ENCODE data around the gene VOPP1.

Gene VOPP1

DNA sequence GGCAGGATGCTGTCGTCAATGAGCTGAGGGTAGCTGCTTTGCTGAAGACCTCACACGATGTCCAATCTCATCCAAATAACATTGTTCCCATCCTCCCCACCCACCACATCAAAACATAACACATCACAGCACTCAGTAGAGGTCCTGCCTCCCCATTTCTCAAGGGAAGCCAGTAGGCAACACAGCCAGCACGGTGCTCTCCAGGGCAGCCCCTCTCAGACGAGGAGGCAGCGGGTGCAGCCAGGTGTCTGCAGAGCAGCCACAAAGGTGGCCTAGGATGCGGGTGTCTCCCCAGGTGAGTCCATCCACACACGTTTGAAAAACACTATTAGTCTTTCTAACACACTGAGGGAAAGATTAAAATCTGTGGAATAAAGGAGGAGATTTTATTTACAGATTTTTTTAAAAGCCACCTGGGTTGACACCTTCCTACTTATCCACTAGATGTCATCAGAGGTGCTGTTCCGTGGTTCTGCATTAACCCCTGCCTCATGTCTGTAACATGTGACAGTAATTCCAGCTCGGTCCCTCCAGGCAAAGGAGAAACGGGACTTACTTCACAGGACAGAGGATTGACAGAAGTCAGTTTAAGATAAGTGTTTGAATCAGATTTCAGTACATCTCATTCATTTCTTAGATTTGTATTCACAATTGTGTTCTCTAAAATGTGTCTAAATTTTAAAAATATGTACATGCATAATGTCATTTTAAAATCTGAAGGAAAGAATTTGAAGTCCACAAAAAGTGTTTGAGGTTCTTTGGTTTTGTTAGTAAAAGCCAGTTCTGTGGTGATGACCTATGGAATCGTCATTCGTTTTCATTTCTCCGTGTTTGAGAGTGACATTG is 139.1 kb downstream of the VOPP1 start:
- POLR2A ChIA-PET, result no interaction called here
- DNase-seq (ENCODE audit: low read depth, low spot score), result no peak
- TF ChIP-seq, protein P1, sequence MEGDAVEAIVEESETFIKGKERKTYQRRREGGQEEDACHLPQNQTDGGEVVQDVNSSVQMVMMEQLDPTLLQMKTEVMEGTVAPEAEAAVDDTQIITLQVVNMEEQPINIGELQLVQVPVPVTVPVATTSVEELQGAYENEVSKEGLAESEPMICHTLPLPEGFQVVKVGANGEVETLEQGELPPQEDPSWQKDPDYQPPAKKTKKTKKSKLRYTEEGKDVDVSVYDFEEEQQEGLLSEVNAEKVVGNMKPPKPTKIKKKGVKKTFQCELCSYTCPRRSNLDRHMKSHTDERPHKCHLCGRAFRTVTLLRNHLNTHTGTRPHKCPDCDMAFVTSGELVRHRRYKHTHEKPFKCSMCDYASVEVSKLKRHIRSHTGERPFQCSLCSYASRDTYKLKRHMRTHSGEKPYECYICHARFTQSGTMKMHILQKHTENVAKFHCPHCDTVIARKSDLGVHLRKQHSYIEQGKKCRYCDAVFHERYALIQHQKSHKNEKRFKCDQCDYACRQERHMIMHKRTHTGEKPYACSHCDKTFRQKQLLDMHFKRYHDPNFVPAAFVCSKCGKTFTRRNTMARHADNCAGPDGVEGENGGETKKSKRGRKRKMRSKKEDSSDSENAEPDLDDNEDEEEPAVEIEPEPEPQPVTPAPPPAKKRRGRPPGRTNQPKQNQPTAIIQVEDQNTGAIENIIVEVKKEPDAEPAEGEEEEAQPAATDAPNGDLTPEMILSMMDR (IDR thresholded peaks at IDR 0.05; ENCODE audit: insufficient read depth, low read length, missing control alignments), result peak; percentile 39
- CTCF ChIA-PET, result interaction anchor here (0.6 to 2.4 kb wide), 16 partner anchors 9 to 166 kb away, joined by 3 to 12 read pairs (median 4); no protein-coding TSS in a partner anchor
- no peak overlapping the region for H3K4me3 ChIP-seq (ENCODE audit: low read depth, low read length)

GRCh38 chr7:55432506-55432905 is 139.8 kb downstream of the VOPP1 start:
- H3K4me3 ChIP-seq (ENCODE audit: low read depth, low read length), result no peak overlapping the region
- POLR2A ChIA-PET, result no interaction called here
- CTCF ChIA-PET, result interaction anchor here (0.6 to 2.4 kb wide), 15 partner anchors 9 to 167 kb away, joined by 3 to 11 read pairs (median 4); partner anchors contain the start of gene VOPP1
- DNase-seq (ENCODE audit: low read depth, low spot score), result no peak
- TF ChIP-seq, protein P1 (IDR thresholded peaks at IDR 0.05; ENCODE audit: insufficient read depth, low read length, missing control alignments), result no peak

- H3K4me3 ChIP-seq (ENCODE audit: low read depth, low read length), result no peak overlapping the region
- DNase-seq (ENCODE audit: low read depth, low spot score), result no peak
- TF ChIP-seq, protein P1 (IDR thresholded peaks at IDR 0.05; ENCODE audit: insufficient read depth, low read length, missing control alignments), result no peak
- POLR2A ChIA-PET, result no interaction called here
- CTCF ChIA-PET, result interaction anchor here (0.6 to 2.4 kb wide), 12 partner anchors 10 to 168 kb away, joined by 3 to 11 read pairs (median 4); partner anchors contain the start of gene VOPP1
Measured at GRCh38 chr7:55431898-55432297, 140.4 kb downstream of the VOPP1 start.

DNA sequence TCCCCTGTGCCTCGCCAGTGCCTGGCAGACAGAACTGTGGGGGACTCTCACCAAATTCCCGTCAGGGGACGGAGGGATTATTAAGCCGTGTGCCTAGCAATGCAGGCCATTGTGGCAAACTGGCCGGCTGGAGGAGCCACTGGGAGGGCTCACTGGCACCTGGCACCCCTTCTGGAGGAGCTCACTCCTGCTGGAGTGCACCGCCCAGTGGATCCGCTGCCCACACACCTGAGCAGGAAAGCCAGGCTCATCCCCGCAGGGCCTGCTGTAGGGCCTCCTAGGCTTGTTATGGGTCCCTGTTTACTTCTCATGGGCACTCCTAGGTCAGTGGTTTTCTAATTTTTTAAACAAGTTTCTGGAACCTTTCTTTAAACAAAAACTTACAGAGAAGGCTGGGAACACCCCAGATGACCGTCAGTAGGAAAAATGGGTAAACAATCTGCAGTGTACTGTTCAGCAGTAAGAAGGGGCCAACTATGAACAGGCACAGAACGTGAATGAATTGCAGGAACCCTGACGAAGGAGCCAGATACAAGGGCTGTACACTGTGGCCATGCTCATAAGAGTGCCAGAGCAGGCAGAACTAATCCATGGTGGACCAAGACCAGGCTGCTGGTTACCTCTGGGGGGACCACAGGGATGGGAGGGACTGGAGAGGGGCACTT is 142.3 kb downstream of the VOPP1 start:
- no peak overlapping the region for H3K4me3 ChIP-seq (ENCODE audit: low read depth, low read length)
- CTCF ChIA-PET, result interaction anchor here (5.8 kb wide), 1 partner anchor 150 kb away, joined by 33 read pairs; no protein-coding TSS in a partner anchor
- DNase-seq (ENCODE audit: low read depth, low spot score), result no peak
- TF ChIP-seq, protein P1 (IDR thresholded peaks at IDR 0.05; ENCODE audit: insufficient read depth, low read length, missing control alignments), result no peak
- POLR2A ChIA-PET, result interaction anchor here (0.6 kb wide), 1 partner anchor 64 kb away, joined by 3 read pairs; no protein-coding TSS in a partner anchor

GRCh38 chr7:55427800-55428199 is 144.5 kb downstream of the VOPP1 start:
- POLR2A ChIA-PET, result no interaction called here
- CTCF ChIA-PET, result interaction anchor here (1.0 to 6.9 kb wide), 8 partner anchors 8 to 653 kb away, joined by 3 to 89 read pairs (median 4); no protein-coding TSS in a partner anchor
- no peak for DNase-seq (ENCODE audit: low read depth, low spot score)
- no peak overlapping the region for H3K4me3 ChIP-seq (ENCODE audit: low read depth, low read length)
- TF ChIP-seq, protein P1 (IDR thresholded peaks at IDR 0.05; ENCODE audit: insufficient read depth, low read length, missing control alignments), result no peak

DNA sequence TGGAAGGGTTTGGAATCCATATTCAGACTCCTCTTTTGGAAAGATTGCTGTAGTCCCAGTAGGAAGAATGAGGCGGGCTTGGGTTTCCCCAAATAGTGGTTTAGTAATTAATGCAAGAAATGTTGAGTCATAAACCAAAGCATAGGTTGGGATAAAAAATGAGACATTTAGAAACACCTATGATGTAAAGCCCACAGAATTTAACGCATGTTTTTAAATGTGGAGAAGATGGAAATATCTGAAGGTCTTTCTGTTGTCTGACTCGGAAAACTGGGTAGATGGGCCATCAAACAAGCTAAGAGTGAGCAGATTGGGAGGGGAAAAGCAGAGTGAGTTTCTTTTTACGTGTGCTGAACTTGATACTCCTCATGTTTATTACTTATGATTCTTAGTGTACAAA is 145.0 kb downstream of the VOPP1 start:
- CTCF ChIA-PET, result interaction anchor here (1.0 to 6.9 kb wide), 6 partner anchors 12 to 652 kb away, joined by 3 to 89 read pairs (median 4); no protein-coding TSS in a partner anchor
- POLR2A ChIA-PET, result no interaction called here
- no peak overlapping the region for H3K4me3 ChIP-seq (ENCODE audit: low read depth, low read length)

More for the DNA sequence above, 145.0 kb downstream of the VOPP1 start:
- TF ChIP-seq, protein P1 (IDR thresholded peaks at IDR 0.05; ENCODE audit: insufficient read depth, low read length, missing control alignments), result no peak
- no peak for DNase-seq (ENCODE audit: low read depth, low spot score)
